ENCODE data around the gene IFT172.

Gene IFT172

GRCh38 chr2:27494284-27494943, 4.9 kb upstream of the IFT172 start:
- DNase-seq = no peak

- no peak for DNase-seq
Observed at GRCh38 chr2:27493948-27494283, 4.4 kb upstream of the IFT172 start.

GRCh38 chr2:27492557-27492956, 3.0 kb upstream of the IFT172 start:
- no peak for DNase-seq

- DNase-seq = no peak
Observed at GRCh38 chr2:27489118-27489497, 435 bp downstream of the IFT172 start.

- no peak for DNase-seq
Observed at GRCh38 chr2:27485496-27485895, 4.0 kb downstream of the IFT172 start.

GRCh38 chr2:27471961-27472360, 17.6 kb downstream of the IFT172 start:
- no peak for DNase-seq

GRCh38 chr2:27464443-27464842, 25.1 kb downstream of the IFT172 start:
- DNase-seq = no peak

- DNase-seq = no peak
Observed at GRCh38 chr2:27461118-27461517, 28.4 kb downstream of the IFT172 start.

GRCh38 chr2:27453968-27454367, 35.6 kb downstream of the IFT172 start:
- DNase-seq = no peak

GRCh38 chr2:27451095-27451494, 38.4 kb downstream of the IFT172 start:
- DNase-seq = no peak

GRCh38 chr2:27448381-27448780, 41.2 kb downstream of the IFT172 start:
- no peak for DNase-seq

GRCh38 chr2:27446057-27446456, 43.5 kb downstream of the IFT172 start:
- no peak for DNase-seq

- DNase-seq = no peak
Observed at GRCh38 chr2:27445615-27446014, 43.9 kb downstream of the IFT172 start.

GRCh38 chr2:27445155-27445554, 44.4 kb downstream of the IFT172 start:
- no peak for DNase-seq

GRCh38 chr2:27442920-27443282, 46.6 kb downstream of the IFT172 start:
- DNase-seq = no peak

- DNase-seq = peak; percentile 54
Observed at GRCh38 chr2:27441958-27442919, 47.3 kb downstream of the IFT172 start, which contains the start of gene KRTCAP3. Gene KRTCAP3, plus strand, starts transcription at chr2:27442381. Its CDS starts 32 bp downstream, at chr2:27442413.

- DNase-seq = no peak
Observed at GRCh38 chr2:27441226-27441926, 48.2 kb downstream of the IFT172 start.

GRCh38 chr2:27435628-27436027, 53.9 kb downstream of the IFT172 start:
- DNase-seq = no peak

GRCh38 chr2:27431395-27431794, 58.1 kb downstream of the IFT172 start:
- no peak for DNase-seq

GRCh38 chr2:27428978-27429541, 60.5 kb downstream of the IFT172 start:
- peak; percentile 66 for DNase-seq

- peak; percentile 90 for DNase-seq
Observed at GRCh38 chr2:27428213-27428977, 61.1 kb downstream of the IFT172 start, which contains the start of gene NRBP1. Gene NRBP1, plus strand, starts transcription at chr2:27428631. Its CDS starts 4,643 bp downstream, at chr2:27433274.

GRCh38 chr2:27427863-27428212, 61.7 kb downstream of the IFT172 start:
- no peak for DNase-seq

Data from activated effector memory CD4-positive, alpha-beta T cell treated with Interleukin-2 at 50 U/mL for 16 hours (primary cell).